Smooth muscle cell (in vitro differentiated cells): ENCODE results near the gene PRMT7. TPM values are rescaled to one million over a fixed set of nuclear protein-coding genes. Genes with fewer than 3 reads are reported as not detected.

Experiments used
- DNase-seq: peaks from one replicate; lab custom pipeline; 2025; ENCODE audit not compliant: unreplicated experiment; lab: John Stamatoyannopoulos, UW
- H2AFZ ChIP-seq: fragments of 200-600 bp; sonication (generic); 2 replicates; pipeline ENCODE4 v1.6.0; 2016; ENCODE audit warnings: antibody characterized with exemption, low read depth, mild to moderate bottlenecking
- H3F3A ChIP-seq: fragments of 200-600 bp; sonication (generic); 2 replicates; pipeline ENCODE4 v1.6.0; 2017; ENCODE audit warnings: antibody characterized with exemption, low read depth
- H3K27ac ChIP-seq: fragments of 200-600 bp; sonication (generic); 2 replicates; pipeline ENCODE4 v1.5.1; 2016; ENCODE audit warnings: low read depth, mild to moderate bottlenecking
- H3K27me3 ChIP-seq: fragments of 200-600 bp; sonication (generic); 2 replicates; pipeline ENCODE4 v1.6.1; 2016; ENCODE audit warnings: low read depth, mild to moderate bottlenecking
- H3K36me3 ChIP-seq: fragments of 200-600 bp; sonication (generic); 2 replicates; pipeline ENCODE4 v1.5.1; 2016; ENCODE audit warnings: low read depth
- H3K4me1 ChIP-seq: fragments of 200-600 bp; sonication (generic); 2 replicates; pipeline ENCODE4 v1.5.1; 2016; ENCODE audit warnings: low read depth
- H3K4me2 ChIP-seq: fragments of 200-600 bp; sonication (generic); 2 replicates; pipeline ENCODE4 v1.6.0; 2016; ENCODE audit warnings: mild to moderate bottlenecking
- H3K4me3 ChIP-seq: fragments of 200-600 bp; sonication (generic); 2 replicates; pipeline ENCODE4 v1.5.1; 2016; ENCODE audit warnings: mild to moderate bottlenecking
- H3K79me2 ChIP-seq: fragments of 200-600 bp; sonication (generic); 2 replicates; pipeline ENCODE4 v1.6.0; 2016; ENCODE audit warnings: low read depth, mild to moderate bottlenecking
- H3K9ac ChIP-seq: fragments of 200-600 bp; sonication (generic); 2 replicates; pipeline ENCODE4 v1.6.0; 2016; ENCODE audit warnings: low read depth
- H3K9me3 ChIP-seq: fragments of 200-600 bp; sonication (generic); replicated peaks from 2 replicates; pipeline ENCODE4 v1.5.1; 2016; ENCODE audit warnings: low read depth
- H4K20me1 ChIP-seq: fragments of 200-600 bp; sonication (generic); 2 replicates; pipeline ENCODE4 v1.6.0; 2016; ENCODE audit warnings: low read depth
- WGBS: methylation state at CpG from one replicate; pipeline ENCODE4 v1.1.7; 2016; ENCODE audit warnings: low lambda C conversion rate; 5-methylcytosine and 5-hydroxymethylcytosine counted together
- polyA plus RNA-seq: library from polyadenylated mRNA; unstranded; fragments of >200 nt; fragmentation: Nextera tagmentation; extraction: Ambion mirVana; gene quantifications from 2 replicates; pipeline ENCODE4 v1.2.1, GENCODE V29; 2016
- total RNA-seq: library from RNA; depleted of rRNA; stranded (reverse); fragments of >200 nt; gene quantifications from 2 replicates; pipeline ENCODE4 v1.2.3, GENCODE V29; 2014
- TF ChIP-seq, protein P1 (sequence below): fragments of 200-600 bp; sonication (generic); IDR thresholded peaks from 2 replicates; pipeline ENCODE4 v1.5.1; 2017; ENCODE audit warnings: borderline replicate concordance, mild to moderate bottlenecking, antibody characterized with exemption; ENCODE audit not compliant: insufficient read depth, poor library complexity, severe bottlenecking

The PRMT7 gene
- total and polyA plus RNA-seq, 2 experiments from 2014 or later, result 22.1 to 25.4 TPM

DNA sequence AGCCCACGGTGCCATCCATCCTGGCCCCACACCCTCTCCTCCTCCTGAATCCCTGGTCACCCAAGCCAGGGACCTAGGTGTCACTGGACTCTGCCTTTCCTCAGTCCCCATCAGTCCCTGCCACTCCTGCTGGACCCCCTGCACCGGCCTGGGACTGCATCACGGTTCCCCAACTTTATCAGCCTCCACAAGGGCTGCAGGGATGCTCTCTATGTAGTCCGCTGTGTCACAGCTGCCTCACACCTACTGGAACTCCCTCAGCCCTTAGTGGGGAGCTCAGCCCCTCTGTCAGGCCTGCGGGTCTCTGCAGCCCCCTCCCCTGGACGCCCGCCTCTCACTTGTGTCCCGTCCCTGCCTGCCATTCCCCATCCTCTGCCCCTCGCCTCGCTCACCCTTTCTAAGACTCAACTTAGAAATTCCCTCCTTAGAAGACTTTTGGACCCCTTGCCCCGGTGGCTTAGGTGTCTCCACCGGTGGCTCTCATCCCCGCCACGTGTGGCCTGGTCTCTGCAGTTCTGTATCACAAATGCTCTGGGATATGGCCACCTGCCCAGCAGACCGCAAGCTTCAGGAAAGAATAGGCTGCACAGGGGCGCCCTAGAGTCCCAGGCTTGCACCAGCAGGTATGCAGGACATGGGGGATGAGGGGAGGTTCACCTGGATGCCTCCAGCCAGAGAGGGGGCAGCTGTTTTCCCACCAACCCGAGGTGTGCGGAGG, 62.9 kb downstream of the PRMT7 start:
- WGBS, result 90% methylated on average over 18 of the region's 18 CpGs
- TF ChIP-seq, protein P1, sequence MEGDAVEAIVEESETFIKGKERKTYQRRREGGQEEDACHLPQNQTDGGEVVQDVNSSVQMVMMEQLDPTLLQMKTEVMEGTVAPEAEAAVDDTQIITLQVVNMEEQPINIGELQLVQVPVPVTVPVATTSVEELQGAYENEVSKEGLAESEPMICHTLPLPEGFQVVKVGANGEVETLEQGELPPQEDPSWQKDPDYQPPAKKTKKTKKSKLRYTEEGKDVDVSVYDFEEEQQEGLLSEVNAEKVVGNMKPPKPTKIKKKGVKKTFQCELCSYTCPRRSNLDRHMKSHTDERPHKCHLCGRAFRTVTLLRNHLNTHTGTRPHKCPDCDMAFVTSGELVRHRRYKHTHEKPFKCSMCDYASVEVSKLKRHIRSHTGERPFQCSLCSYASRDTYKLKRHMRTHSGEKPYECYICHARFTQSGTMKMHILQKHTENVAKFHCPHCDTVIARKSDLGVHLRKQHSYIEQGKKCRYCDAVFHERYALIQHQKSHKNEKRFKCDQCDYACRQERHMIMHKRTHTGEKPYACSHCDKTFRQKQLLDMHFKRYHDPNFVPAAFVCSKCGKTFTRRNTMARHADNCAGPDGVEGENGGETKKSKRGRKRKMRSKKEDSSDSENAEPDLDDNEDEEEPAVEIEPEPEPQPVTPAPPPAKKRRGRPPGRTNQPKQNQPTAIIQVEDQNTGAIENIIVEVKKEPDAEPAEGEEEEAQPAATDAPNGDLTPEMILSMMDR, result no peak

DNA sequence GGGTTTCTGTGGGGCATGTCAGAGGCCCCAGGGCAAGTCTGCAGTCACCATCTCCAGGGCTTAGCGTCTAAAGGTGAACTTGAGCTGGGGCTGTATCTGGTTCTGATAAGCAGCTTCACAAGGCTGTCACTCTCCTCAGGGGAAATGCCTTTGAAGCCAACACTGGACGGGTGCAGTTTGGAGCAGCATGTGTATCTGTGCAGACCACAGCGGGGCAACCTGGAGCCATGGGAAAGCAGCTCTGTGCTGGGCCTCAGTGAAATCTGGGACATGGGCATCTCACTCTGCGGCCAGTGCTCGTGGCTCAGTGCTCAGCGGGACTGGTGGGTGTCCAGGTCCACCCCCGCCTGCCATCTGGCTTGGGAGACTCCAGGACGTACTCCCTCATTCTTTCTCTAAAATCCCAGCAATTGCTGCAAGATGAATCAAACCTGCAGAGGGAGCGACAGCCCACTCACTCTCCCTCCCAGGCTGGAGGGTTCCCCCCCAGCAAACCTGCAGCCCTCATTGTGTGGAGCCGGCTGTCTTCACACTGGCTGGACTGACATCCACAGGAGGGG, 63.5 kb downstream of the PRMT7 start:
- Histone ChIP-seq H3K4me1 (peaks cover 6% of the 10 kb centered on the region), H3K9ac (no peak overlapping the region), H3K36me3 (no peaks in the 10 kb centered on the region), H3F3A (no peaks in the 10 kb centered on the region), H3K4me3 (no peak overlapping the region), H3K4me2 (no peak overlapping the region), H2AFZ (no peak overlapping the region), H3K27ac (no peak overlapping the region), H3K79me2 (no peaks in the 10 kb centered on the region), H3K27me3 (no peaks in the 10 kb centered on the region), H3K9me3 (no peaks in the 10 kb centered on the region), H4K20me1 (no peaks in the 10 kb centered on the region)
- WGBS, result 88% methylated on average over 9 of the region's 10 CpGs
- TF ChIP-seq, protein P1, result no peak
- DNase-seq, result no peak

More for the DNA sequence above, 62.9 kb downstream of the PRMT7 start:
- H3K79me2 ChIP-seq, result no peaks in the 10 kb centered on the region
- H3K4me1 ChIP-seq, result peaks cover 6% of the 10 kb centered on the region
- no peaks in the 10 kb centered on the region for H3F3A ChIP-seq
- no peak overlapping the region for H3K4me3 ChIP-seq
- no peaks in the 10 kb centered on the region for H3K36me3 ChIP-seq
- no peak for DNase-seq
- no peak overlapping the region for H2AFZ ChIP-seq
- H3K9me3 ChIP-seq, result no peaks in the 10 kb centered on the region
- no peak overlapping the region for H3K4me2 ChIP-seq
- H4K20me1 ChIP-seq, result no peaks in the 10 kb centered on the region
- H3K9ac ChIP-seq, result no peak overlapping the region
- no peak overlapping the region for H3K27ac ChIP-seq
- H3K27me3 ChIP-seq, result no peaks in the 10 kb centered on the region

DNA sequence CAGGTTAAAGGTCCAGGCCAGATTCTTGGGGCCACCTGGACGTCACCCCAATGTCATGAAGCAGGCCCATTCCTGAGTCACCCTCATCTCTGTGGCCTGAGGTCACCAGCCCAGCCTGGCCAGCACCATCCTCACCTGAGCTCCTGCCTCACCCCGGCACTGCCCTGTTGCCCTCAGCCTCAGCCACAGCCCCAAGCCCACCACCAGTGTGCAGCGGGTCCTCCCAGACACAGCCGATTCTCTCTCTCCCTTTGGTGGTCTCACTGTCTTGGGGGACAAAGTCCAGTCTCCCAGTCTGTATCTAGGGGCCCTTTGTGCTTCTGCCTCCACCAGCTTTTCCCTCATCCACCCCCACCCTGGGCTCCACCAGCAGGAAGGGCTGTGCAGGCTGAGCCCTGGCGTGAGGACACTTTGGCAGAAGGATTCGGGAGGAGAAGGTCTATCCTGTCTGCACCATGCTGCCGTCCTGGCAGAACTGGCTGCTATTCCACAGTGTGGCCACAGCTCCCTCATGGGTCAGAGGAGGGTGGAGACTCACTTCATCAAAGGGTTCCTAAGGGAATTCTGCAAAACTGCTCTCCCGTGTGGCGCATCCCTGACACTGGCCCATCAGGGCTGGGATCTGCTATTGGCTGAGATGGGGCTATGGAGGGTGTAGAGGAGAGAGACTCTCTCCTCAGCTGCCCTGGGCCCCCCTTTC, 64.3 kb downstream of the PRMT7 start:
- H3K9ac ChIP-seq, result no peak overlapping the region
- no peak overlapping the region for H3K4me2 ChIP-seq
- 87% methylated on average over 9 of the region's 9 CpGs for WGBS
- TF ChIP-seq, protein P1, result no peak
- no peak for DNase-seq
- no peak overlapping the region for H3K4me3 ChIP-seq
- H3K79me2 ChIP-seq, result no peaks in the 10 kb centered on the region
- H3K27ac ChIP-seq, result no peak overlapping the region
- no peaks in the 10 kb centered on the region for H3K36me3 ChIP-seq
- no peaks in the 10 kb centered on the region for H4K20me1 ChIP-seq
- no peaks in the 10 kb centered on the region for H3K9me3 ChIP-seq
- no peaks in the 10 kb centered on the region for H3F3A ChIP-seq
- H3K27me3 ChIP-seq, result no peaks in the 10 kb centered on the region
- H3K4me1 ChIP-seq, result peaks cover 6% of the 10 kb centered on the region
- H2AFZ ChIP-seq, result no peak overlapping the region
